Measurements from ENCODE around the gene TMPRSS2.

GRCh38 chr21:41548781-41549180 is 40.8 kb upstream of the TMPRSS2 start:
- TF ChIP-seq CTCF (IDR thresholded peaks at IDR 0.05) (no peak), POLR2A (IDR thresholded peaks at IDR 0.05) (no peak)

All from Peyer's patch (tissue), 4 donors.